Gastrocnemius medialis (tissue), 4 donors: ENCODE measurements around the gene ZMYND8.

Experiments used
- CTCF ChIP-seq, 5 experiments: fragments of 450-650 bp in 3 of 5; fragments of 200-600 bp in 2 of 5; sonication (generic) in 2 of 5; IDR thresholded peaks in 4 of 5; conservative IDR thresholded peaks in 1 of 5; 1 replicate in 4 of 5; 2 replicates in 1 of 5; pipeline ENCODE4 v1.5.1; 2016 to 2019; ENCODE audit warnings: antibody characterized with exemption in 5 of 5, mild to moderate bottlenecking in 3 of 5, moderate library complexity in 3 of 5
- POLR2A ChIP-seq, 2 donors: fragments of 450-650 bp; IDR thresholded peaks; one replicate each; pipeline ENCODE4 v1.6.1; 2017; ENCODE audit warnings: antibody characterized with exemption in 2 of 2, mild to moderate bottlenecking in 2 of 2, moderate library complexity in 2 of 2

GRCh38 chr20:47257771-47258170, 98.7 kb downstream of the ZMYND8 start:
- no peak for TF ChIP-seq CTCF (IDR thresholded peaks at IDR 0.05 in 4 of 5, conservative IDR thresholded peaks at IDR 0.05 in 1 of 5)
- no peak for TF ChIP-seq POLR2A (IDR thresholded peaks at IDR 0.05)
